ENCODE measurements around the gene TSPAN9.

Gene TSPAN9

DNA sequence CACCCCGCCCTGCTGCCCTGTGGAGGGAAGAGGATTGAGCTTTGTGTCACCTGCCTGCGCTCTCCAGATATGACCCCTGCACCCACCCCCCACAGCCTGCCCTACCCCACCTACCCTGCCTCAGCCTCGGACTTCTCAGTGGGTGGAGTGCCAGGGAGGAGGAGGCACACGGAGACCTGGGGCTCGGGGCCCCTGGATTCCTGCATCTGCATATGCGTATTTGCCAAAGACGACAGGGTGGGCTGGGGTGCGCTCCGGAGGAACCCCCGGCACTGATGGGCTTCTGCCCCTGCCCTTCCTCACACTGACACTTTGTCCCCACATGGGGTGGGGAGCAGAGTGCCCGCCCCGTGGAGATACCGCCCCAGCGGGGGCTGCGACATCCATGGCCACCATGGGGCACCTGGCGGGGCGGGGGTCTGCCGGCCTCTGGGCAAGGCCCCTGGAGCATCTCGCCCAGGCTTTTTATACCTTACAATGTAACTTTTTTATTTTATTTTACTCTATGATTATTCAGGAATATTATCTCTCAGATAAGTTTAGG lies 206.0 kb downstream of the TSPAN9 start:
- DNase-seq: no peak

DNA sequence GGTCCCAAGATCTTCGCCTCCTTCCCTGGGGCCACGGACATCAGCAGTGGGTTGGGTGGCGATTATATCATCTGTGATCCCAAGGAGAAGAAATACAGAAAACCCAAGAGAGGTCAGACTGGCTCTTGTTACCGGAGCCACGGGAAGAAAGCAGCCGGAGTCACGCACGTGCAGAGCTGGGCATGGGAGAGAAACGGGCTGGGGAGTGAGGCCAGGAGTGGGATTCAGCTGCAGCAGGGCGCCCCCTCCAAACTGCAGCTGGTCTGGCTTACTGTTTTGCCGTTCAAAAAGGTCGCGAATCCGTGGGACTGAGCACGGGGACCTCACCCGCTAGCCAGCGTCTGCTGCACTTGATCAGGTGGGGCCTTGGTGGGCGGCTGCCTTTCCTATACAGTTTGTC lies 207.2 kb downstream of the TSPAN9 start:
- DNase-seq: no peak

DNA sequence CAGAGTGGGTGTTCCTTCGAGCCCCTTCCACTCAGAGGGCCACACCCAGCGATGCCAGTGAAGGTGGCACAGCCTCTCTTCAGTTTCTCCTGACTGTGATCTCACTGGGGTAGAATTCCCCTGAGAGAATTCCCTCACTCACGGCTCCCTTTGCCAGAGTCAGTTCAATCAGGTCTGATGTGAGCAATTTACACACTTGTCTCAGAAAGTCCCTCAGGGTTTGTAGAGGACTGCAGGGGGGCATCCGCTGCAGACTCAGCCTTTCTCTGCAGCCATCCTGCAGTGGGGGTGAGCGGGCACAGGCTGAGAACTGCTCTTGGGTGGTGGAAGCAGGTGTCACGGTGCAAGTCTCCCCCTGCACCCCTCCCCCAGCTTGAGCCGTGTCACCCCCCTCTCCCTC lies 208.4 kb downstream of the TSPAN9 start:
- DNase-seq: no peak

DNA sequence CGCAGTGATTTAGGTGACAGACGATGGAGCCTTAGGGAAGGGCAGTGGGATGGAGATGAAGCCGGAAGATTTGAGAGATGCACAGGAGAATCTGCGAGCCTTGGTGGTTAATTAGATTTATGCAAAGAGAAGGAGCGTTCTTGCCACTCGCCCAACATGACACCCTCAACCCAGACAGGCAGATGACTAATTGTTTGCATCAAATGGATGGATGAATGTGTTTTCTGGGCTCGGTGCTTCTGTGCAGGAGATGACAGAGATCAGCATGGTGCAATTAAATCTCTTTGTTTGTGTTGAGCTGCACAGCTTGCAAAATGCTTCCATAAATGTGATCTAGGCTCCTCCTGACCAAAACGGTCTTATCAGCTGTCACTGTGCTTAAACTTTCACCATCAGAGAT lies 211.5 kb downstream of the TSPAN9 start:
- no peak for DNase-seq

DNA sequence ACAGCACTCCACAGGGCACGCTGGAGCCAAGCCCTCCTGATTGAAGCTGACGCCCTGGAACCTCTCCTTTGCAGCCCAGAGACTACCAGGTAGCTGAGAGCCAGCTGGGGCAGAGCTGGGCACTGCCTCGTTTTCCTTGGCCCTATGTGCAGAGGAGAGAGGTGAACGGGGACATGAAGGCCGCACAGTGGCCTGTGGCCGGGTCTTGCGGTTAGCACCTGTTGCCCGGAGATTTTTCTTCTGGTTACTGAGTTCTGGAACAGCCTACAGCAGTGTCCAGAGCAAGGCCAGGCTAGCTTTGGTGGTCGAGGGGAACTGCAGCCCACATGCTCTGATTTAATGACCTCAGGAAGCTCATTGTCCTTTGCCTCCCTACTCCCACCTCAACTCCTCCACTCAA lies 212.5 kb downstream of the TSPAN9 start:
- DNase-seq: no peak

DNA sequence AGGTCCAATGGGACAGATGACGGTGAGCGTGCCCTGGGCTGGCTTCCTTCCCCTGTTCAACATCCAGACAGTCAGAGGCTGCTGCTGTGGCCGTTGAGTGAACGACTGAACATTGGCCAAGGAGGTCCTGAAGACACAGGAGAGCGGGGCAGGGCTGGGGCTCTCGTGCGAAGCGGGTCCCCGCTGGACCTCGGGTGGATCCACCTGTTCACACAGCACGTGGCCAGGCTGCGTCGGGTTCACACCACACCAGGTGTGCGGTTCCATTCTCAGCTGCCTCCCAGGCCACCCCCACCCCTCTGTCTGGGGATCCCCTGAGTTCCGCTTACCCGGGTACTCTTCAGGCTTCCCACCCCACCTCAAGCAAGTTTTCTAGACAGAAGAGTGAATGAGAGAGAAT lies 214.8 kb downstream of the TSPAN9 start:
- DNase-seq: no peak

DNA sequence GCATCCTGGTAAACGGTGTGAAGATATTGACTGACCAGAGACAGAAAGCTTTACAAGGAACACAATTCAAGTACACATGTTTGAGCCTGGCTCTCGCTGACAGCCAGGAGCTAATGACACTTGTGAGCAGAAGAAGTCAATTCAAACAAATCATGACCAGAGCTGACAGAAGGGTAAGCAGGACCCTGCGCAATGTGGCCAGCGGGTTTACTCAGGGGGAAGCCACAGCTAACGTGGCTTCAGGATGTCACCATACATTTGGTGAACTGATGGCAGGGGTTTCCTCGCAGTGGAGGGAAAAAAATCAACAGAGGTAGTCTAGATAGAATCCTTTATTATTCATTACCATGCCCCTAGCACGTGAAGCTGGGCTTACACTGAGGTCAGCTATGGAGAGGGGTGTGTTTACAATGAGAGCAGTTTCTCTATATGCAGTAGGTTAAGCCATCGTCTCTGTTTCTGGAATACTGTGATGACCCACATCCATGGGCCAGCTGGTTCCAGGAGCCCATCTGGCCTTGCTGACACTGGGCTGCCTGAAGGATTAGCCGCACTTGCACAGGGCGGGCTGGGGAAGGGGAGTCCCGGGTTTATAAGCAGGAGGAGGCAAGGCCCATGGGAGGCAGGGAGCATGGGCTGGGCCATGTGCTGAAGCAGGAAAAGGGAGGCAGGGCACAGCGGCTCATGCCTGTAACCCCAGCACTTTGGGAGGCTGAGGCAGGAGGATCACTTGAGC lies 215.7 kb downstream of the TSPAN9 start:
- no peak for DNase-seq

DNA sequence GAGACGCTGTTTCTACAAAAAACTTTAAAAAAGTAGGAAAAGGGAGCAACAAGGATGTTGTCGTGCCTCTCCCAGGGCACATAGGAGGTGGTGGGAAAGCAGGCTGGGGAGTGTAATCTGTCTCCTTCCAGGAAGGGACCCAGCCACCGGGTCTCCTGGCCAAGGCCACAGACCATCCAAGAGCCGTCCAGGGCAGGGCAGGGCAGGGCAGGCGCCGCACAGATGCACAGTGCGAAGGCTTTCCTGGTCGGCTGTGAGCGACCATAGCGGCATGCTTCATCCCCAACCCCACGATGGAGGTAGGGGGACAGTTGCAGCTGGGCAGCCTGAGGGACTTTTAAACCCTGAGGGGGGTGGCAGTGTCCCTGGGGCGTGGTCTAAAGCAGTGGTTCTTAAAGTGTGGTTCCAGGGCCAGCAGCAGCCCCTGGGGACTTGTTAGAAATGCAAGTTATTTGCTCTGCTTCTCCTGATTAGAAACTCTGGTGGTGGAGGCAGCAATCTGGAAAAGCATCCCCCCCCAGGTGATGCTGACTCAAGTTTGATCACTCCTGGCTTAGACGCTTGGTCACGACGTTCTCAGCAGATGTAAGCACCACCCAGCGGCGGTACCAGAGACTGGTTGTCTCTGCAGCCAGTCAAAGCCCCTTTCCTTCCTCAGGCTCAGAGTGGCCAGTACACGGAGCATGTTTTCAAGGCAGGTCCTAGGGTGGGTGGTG lies 216.4 kb downstream of the TSPAN9 start:
- DNase-seq: no peak

DNA sequence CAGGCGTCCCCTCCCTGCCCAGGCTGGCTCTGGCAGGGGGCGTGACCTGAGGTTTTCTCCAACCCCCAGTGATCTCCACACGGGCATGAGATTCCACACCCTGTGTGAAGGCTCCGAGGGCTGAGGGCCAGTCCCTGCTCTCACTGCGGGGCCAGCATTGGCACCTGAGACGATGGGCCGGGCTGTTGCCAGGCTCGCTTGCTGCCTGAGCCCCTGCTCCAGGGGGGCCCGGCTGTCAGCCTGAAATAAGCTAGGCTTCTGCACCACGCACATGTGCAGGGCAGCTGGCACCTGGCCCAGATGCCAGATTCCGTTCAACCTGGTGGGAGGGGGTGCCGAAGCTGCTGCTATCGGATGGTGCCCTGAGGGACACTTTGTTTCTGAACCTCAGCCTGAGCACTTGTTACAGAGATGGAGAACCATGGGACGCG lies 217.3 kb downstream of the TSPAN9 start:
- DNase-seq: no peak

DNA sequence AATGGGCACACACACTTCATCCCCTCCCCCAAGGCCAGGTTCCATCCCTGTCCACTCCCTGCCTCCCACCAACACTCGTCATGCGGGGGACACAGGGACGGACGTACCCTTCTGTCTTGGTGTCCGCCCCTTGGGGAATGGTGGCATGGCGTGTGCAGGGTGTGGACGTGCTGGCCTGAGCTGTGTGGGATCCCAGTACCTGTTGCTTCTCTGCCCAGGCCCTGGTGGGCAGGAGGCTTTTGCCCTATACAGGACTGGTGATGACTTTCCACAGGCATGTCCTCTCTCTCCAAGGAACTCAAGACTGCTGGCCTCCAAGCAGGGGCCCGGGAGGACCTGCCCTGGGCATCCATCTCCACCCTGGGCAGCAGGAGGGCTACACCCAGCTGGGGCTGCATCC lies 218.0 kb downstream of the TSPAN9 start:
- DNase-seq: no peak

DNA sequence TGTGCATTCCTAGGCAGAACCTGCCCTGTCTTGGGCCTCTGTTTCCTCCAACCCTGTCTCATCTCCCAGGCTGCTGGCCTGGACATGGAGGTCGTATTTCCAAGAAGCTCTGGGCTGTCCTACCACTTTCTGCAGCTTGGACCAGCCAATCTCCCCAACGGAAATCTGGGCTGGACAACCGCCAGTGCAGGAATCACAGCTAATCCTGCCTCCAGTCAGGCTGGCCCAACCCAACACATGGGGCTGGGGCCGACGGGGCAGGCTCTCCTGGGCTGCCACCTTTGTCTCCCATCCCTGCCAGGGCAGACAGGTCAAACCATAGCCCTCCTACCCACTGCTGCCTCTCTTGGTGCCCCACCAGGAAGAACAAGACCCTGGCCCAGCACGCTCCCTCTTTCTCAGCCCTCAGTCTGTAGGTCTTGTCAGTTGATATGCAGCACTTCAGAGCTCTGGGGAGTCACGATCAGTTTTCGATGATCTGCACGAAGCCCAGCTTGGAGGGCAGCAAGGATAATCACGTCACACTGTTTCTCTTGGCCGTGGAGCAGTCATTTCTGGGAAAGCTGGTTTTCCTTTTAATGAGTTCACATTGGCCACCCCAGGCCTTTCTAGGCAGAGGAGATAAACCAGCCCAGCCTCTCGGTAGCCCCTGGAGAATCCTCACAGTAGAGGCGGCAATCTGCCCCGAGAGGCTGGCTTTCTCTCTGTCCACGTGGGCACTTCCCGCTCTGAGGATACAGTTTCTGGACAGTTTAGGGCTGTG lies 218.6 kb downstream of the TSPAN9 start:
- no peak for DNase-seq

DNA sequence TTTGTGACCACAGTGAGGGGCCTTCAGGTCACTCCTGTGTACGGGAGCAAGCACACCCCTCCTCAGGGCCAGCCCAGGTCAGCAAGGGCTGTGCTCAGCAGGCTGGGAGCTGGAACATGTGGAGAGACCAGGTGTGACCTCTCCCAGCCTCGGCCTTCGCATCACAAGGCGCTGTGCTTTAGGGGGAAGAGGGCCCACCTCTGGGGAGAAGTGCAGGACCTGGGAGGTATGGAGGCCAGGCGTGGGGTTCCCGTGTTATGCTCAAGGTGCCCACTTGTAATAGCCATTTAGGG lies 219.2 kb downstream of the TSPAN9 start:
- no peak for DNase-seq

DNA sequence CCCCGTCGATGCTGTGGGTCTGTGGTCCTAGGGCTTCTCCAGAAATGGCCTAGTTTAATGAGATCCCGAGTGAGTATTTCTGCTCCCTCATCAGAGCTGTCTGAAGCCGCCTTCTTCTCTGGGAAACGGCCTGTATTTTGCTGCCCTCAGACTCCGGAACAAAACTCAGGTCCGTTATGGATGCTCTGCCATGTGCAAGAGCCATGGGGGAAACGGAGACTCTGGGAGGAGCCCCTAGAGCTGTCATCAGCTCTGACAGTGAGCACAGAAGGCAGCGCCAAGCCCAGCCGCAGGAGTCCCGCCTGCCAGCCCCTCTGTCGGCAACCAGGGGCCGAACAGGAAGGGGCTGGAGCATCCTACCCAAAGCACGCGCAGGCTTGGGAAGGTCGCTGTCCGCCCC lies 221.4 kb downstream of the TSPAN9 start:
- no peak for DNase-seq

DNA sequence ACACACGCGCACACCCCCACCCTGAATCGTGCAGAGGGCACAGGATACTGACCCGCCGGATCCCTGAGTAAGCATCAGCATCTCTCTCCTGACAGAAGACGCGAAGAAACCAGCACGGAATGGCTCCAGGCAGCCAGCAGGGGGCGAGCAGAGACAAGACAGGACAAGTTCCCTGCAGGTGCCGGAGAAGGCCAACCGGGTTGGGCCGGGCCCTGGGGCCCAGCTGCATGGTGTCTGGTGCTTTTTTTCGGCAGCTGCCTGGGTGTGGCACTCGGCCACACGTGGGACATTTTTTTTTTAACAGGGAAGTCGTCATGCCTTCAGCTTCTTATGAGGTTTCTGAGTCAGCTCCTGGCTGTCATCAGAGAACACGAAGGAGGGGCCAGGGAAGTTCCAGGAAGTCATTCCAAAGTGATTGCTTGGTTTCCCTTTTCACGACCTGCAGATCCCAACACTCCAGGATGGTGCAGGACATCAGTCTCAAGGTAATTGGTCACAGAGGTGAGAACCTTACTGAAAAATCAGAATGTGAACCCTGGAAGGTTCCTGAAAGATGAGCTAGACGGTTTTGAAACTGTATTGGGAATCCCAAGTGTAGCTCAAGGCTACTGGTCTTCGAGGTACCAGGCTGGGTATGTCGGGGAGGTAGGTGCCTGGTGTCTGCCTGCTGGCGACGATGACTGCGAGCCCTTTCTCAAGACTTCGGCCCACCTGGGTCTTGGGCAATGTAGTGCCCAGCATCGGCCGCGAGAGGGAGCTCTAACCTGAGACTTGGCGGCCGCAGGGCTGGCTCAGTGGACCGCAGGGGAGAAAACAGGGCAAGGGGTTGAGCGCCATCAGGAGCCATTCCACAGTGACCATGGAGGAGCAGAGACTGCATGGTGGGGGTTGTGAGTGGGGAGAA lies 223.0 kb downstream of the TSPAN9 start:
- DNase-seq: peak; percentile 82

DNA sequence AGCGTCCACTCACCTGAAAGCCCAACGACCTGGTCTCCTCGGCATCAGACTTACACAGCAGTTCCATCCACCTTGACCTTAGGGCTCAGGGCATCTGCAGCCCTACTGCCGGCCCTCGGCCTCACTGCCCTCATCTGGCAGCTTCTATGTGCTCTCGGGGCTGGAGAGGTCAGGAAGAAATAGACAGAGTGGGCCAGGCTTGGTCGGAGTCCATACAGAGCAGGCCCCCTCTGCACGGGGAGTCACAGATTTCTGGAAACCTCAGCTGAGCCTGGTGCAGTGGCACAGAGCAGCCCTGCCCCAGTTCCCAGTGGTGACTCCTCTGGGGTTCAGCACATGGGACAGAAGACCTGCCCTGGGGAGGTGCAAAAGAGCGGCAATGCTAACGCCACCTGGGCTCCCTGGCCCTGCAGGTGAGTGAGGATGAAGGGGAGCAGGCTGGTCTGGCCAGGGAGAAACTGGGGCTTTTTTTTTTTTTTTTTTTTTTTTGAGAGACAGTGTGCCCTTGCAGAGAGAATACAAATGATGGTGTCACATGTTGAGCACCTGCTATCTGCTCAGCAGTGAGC lies 223.7 kb downstream of the TSPAN9 start:
- no peak for DNase-seq

DNA sequence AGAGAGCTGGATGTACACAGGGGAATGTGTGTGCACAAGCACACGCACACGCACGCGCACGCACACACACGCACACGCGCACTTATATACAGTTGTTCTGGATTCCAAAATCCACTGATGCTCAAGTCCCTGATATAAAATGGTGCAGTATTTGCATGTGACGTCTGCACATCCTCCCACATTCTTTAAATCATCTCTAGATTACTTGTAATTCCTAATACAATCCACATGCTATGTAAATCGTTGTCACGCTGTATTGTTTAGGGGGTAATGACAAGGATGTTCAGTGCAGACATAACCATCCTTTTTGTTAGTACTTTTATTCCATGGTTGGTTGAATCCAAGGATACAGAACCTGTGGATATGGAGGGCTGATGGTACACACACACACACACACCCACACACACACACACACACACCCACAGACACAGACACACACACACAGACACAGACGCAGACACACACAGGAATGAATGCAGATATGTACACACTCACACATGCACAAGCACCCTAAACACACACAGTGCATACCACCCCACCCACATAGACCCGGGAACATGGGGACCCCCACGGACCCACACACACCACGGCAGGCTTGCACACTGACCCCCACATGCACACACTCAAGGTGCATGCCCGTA lies 225.3 kb downstream of the TSPAN9 start:
- no peak for DNase-seq

DNA sequence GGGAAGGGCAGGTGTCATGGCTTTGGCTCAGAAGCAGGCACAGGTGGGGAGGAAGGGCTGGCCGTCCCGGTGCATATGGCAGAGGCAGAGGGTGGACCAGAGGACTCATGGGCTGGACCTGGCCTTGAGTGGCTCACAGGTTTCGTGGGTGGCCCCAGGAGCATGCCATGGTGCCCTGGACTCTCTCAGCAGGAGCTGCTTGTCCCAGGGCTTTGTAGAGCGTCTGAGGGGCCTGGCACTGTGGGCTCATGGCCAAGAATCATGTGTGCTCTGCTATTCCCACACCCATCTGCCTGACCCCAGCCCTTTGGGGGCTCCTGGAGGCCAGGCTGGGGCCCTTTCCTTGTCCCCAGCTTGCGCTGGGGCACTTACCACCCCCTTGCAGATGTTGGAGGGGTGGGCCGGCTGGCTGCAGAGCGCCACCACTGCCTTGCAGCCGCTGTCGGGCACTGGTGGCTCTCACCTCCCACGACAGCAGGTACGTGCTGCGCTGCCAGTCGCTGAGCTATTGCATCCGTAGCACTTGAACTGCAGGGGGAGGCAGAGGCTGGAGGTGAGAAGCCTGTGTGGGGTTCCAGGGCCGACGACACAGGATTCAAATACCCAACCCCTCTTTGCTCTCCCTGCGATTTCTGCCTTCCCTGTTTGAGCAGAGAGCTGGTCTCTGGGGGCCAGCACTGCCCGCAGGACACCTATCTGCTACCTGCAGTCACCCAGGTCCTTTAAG lies 226.4 kb downstream of the TSPAN9 start:
- DNase-seq: no peak

DNA sequence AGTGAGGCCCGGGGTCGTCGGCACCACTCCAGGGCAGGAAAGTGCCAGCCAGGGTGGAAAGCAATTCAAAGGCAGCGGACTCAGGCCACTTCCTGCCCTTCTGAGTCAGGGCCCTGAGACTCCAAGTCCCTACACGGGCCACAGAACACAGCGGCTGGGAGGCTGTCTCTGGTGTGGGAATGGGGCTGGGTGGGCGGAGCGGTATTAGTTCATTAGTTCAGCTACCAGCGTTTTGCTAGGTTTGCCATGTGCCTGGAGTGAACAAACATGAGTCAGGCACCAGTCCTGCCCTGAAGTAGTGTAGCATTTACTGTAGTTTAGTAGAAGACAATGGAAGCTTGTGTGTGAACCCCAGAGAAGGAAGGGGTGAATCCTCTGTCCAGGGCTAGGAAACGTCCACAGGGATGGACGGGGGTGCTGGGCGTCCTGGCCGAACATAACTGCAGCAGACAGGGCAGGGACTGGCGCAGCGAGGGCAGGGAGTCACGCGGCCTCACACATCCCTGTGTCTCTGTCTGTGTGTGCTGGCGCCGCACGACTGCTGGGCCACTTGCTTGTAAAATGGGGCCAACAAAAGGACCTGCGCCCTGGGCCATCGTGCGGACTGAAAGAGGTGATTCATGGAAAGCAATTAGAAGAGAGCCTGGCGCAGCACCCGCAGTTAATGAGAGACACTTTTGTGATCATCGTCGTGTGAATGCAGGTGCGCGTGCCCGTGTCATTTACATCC lies 227.4 kb downstream of the TSPAN9 start:
- DNase-seq: no peak

DNA sequence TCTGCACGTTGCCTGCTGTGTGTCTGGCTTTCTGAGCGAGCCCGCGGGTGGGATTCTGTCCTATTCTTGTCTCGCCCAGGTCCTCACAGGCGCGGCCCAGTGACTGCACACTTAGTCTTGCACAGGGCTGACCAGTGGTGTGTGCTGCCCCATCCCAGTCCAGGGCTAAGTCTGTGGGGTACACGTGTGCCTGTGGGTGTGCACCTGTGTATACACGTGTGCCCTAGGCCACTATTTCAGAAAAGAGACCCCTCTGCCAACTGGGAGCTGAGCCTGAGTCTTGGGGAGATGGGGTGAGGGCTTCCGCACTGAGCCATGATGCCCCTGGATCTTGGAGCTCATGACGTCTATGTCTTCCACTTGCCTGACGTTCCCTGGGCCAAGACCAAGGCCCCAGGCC lies 228.3 kb downstream of the TSPAN9 start:
- DNase-seq: no peak

DNA sequence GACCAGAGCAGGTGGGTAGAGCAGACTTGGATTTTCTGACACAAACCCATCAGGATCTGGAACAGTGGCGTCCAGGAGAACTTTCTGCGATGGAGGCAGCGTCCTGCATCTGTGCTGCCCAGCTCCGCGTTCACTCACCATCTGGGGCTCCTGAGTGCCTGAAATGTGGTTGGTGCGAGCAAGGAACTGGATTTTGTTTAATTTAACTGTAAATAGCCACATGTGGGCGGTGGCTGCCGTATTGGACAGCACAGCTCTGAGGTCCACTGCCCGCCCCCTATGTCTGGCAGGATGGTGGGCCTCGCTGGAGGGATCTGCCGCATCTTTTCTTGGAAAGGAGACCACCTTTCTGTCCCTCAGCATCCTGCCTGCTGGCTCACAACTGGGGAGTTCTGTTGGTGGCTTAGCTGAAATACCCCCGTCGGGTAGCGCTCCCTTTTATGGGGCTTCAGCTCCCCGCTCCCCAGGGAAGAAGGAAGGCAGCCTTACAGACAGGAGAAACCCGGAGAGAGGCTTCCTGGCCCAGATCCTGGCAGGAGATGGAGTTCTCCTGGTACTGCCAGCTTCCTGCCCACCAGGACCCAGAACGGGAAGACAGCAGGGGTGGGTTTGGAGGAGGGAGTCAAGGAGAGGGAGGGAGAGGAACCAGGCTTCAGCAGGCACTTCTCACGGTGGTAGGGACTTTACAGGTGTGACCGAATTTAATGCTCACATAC lies 228.9 kb downstream of the TSPAN9 start:
- no peak for DNase-seq

Measured in CD4-positive, alpha-beta T cell treated with Interleukin-17A for 4 hours (primary cell).